HFFc6 (cell line): Measurements from ENCODE around the gene THBS4. TPM values are rescaled to one million over a fixed set of nuclear protein-coding genes. Genes with fewer than 3 reads are reported as not detected.

Experiments
- DNase-seq: peaks from one replicate; pipeline ENCODE4 v3.0.0-alpha.2; 2018
- H3K27ac Mint-ChIP-seq: 2 replicates; pipeline ENCODE4 v1.8.0; 2020; ENCODE audit warnings: mild to moderate bottlenecking, mixed read lengths
- H3K27me3 Mint-ChIP-seq: 2 replicates; pipeline ENCODE4 v1.8.0; 2021; ENCODE audit warnings: mild to moderate bottlenecking, moderate library complexity, mixed read lengths; ENCODE audit not compliant: insufficient read depth
- H3K36me3 Mint-ChIP-seq: 2 replicates; pipeline ENCODE4 v1.8.0; 2021; ENCODE audit warnings: low read depth, mixed read lengths
- H3K4me1 Mint-ChIP-seq: 2 replicates; pipeline ENCODE4 v1.8.0; 2020; ENCODE audit warnings: low read depth, mixed read lengths
- H3K4me3 Mint-ChIP-seq: 2 replicates; pipeline ENCODE4 v1.8.0; 2020; ENCODE audit warnings: mild to moderate bottlenecking, moderate library complexity, mixed read lengths
- H3K9me3 Mint-ChIP-seq: 2 replicates; pipeline ENCODE4 v1.8.0; 2020; ENCODE audit warnings: mild to moderate bottlenecking, mixed read lengths
- CTCF ChIP-seq: fragments of 200-600 bp; sonication (generic); IDR thresholded peaks from 2 replicates; pipeline ENCODE4 v1.5.0; 2021; ENCODE audit warnings: antibody characterized with exemption, mild to moderate bottlenecking
- long read RNA-seq: library from polyadenylated mRNA; unstranded; transcript quantifications from one replicate; pipeline ENCODE4 v2.0.0, GENCODE V29; 2019
- total RNA-seq, 6 experiments: library from RNA; stranded (reverse); fragmentation: NEBNext Ultra II Directional; extraction: Animal tissue kit (Norgen Biotek cat#: 25700); gene quantifications; 2 replicates in 1 of 6; 3 replicates in 5 of 6; pipeline ENCODE4 v1.2.3, GENCODE V29; 2021

Gene THBS4
- total RNA-seq: under 1 TPM in 5 of 6 experiments, not detected in 1; 0.43 to 0.82 (median 0.71) TPM
- long read RNA-seq, partial matches to known transcripts: 1 of 1 reads
- long read RNA-seq, other reads (novel, unspliced or antisense): 0 of 1 reads

- Mint-ChIP-seq H3K27me3 (peaks cover 40% of the 10 kb centered on the region), H3K4me1 (no peaks in the 10 kb centered on the region), H3K4me3 (no peak within 1 kb of the TSS), H3K9me3 (no peaks in the 10 kb centered on the region), H3K36me3 (no peaks in the 10 kb centered on the region), H3K27ac (no peak within 1 kb of the TSS)
- no peak for DNase-seq
- TF ChIP-seq CTCF: no peak
Measured at GRCh38 chr5:80034962-80035821, at the start of gene THBS4. Gene THBS4, plus strand, starts transcription at chr5:80035348. Its CDS starts 190 bp downstream, at chr5:80035538.

GRCh38 chr5:79986260-79986659 lies 48.9 kb upstream of the THBS4 start:
- no peak for DNase-seq
- Mint-ChIP-seq H3K4me1 (peaks cover 10% of the 10 kb centered on the region), H3K27me3 (no peaks in the 10 kb centered on the region), H3K4me3 (no peak overlapping the region), H3K27ac (no peak overlapping the region), H3K9me3 (no peaks in the 10 kb centered on the region), H3K36me3 (peaks cover 29% of the 10 kb centered on the region)
- TF ChIP-seq CTCF: no peak

- peaks cover 31% of the 10 kb centered on the region for H3K4me1 Mint-ChIP-seq
- H3K4me3 Mint-ChIP-seq: peak overlapping the region; percentile 96
- peaks cover 14% of the 10 kb centered on the region for H3K36me3 Mint-ChIP-seq
- no peaks in the 10 kb centered on the region for H3K27me3 Mint-ChIP-seq
- DNase-seq: no peak
- TF ChIP-seq CTCF: no peak
- no peaks in the 10 kb centered on the region for H3K9me3 Mint-ChIP-seq
- peak overlapping the region; percentile 85 for H3K27ac Mint-ChIP-seq
Measured at GRCh38 chr5:79990205-79990597, 44.9 kb upstream of the THBS4 start.

- Mint-ChIP-seq H3K9me3 (no peaks in the 10 kb centered on the region), H3K27ac (peak within 1 kb of the TSS; percentile 85), H3K4me3 (peak within 1 kb of the TSS; percentile 96), H3K4me1 (peaks cover 31% of the 10 kb centered on the region), H3K36me3 (peaks cover 11% of the 10 kb centered on the region), H3K27me3 (no peaks in the 10 kb centered on the region)
- TF ChIP-seq CTCF: no peak
- peak; percentile 70 for DNase-seq
Measured at GRCh38 chr5:79990598-79991507, 44.3 kb upstream of the THBS4 start, which contains the start of gene MTX3. Gene MTX3, minus strand, starts transcription at chr5:79991262. Its CDS starts 24 bp downstream, at chr5:79991238.

GRCh38 chr5:79992891-79993657 lies 42.1 kb upstream of the THBS4 start:
- Mint-ChIP-seq H3K27ac (no peak overlapping the region; the same call in 1 of the 2 replicates), H3K4me3 (no peak overlapping the region), H3K9me3 (no peaks in the 10 kb centered on the region), H3K27me3 (no peaks in the 10 kb centered on the region), H3K4me1 (peaks cover 31% of the 10 kb centered on the region), H3K36me3 (peaks cover 5% of the 10 kb centered on the region; the same call in 1 of the 2 replicates)
- no peak for TF ChIP-seq CTCF
- DNase-seq: no peak
